ENCODE measurements around the gene ZNF500.

DNA sequence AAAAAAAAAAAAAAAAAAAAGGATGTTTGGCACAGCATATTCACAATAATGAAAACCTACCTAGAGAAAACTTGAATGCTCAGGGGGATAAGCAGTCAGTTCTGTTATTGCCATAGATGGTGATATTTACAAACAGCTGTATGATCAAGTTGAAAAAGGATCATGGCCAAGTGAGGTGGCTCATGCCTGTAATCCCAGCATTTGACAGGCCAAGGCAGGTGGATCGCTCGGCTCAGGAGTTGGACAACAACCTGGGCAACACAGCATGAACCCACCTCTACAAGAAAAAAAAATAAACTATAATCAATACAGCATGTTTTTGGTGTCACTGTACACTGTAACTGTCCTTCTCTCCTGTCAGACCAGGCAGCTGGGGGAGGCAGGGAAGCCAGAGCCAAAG is 52.0 kb downstream of the ZNF500 start:
- no peak for TF ChIP-seq CTCF (IDR thresholded peaks at IDR 0.05; ENCODE audit: insufficient read depth, low read length, poor library complexity, severe bottlenecking)
- no peak for TF ChIP-seq EZH2phosphoT487 (conservative IDR thresholded peaks at IDR 0.05; ENCODE audit: low read length)

Measured in SU-DHL-6 (cell line).